ENCODE data around the gene LCN10.

Gene LCN10

DNA sequence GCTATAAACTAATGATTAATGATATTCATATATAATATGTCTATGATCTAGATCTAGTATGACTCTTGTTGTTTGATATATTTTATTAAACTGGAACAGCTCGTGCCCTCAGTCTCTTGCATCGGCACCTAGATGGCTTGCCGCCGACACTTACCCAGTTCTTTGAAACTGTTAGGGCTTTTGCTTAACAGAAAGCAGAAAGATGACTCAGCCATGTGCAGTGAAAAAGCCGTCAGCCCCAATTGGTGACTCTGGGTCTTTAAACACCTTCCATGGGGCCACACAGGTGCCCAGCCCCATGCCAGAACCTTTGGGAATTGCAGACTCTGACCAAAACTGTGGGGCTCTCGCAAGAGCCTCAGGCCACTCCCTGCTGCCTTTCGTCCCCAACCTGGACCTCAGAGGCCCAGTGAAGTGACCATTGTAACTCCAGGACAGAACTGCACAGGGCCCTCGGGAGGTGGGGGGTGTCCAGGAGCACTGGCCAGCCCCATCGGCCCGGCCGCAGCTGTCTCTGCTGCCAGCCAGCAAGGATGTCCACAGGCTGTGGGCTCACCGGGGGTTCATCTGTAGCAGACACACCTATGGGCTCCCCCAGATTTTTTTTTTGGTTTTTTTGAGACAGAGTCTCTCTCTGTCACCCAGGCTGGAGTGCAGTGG is 7.8 kb downstream of the LCN10 start:
- Histone ChIP-seq H3K9me3 (ENCODE audit: control insufficient read depth in 2 of 2, low read length in 2 of 2) (no peaks in the 10 kb centered on the region), H3K27me3 (ENCODE audit: control insufficient read depth in 1 of 2, insufficient read depth in 2 of 2, low read length in 2 of 2) (peaks cover 0 to 2% of the 10 kb centered on the region in 2 donors), H3K4me3 (ENCODE audit: low read length in 2 of 2) (no peak overlapping the region)

DNA sequence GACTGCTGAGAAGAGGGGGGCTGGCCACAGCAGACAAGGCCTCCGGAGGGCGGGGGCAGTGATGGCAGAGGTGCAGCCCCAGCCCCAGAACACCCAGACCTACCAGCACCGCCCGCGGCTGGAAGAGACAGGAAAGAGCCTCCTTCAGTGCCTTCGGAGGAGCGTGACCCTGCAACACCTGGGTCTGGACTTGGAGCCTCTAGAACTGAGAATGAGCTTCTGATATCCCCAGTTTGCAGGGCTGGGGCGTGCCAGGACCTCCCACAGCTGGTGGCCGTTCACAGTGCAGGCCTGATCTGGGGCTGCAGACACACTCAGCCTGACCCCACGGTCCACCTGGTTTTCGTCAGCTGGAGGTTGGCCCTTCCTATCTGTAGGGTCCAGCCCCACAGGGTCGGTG is 9.1 kb downstream of the LCN10 start:
- no peaks in the 10 kb centered on the region for H3K27me3 ChIP-seq (ENCODE audit: control insufficient read depth in 1 of 2, insufficient read depth in 2 of 2, low read length in 2 of 2)
- no peak overlapping the region for H3K4me3 ChIP-seq (ENCODE audit: low read length in 2 of 2)
- no peak overlapping the region for H3K9ac ChIP-seq (ENCODE audit: low read length in 2 of 2)
- no peaks in the 10 kb centered on the region for H3K36me3 ChIP-seq (ENCODE audit: control insufficient read depth in 2 of 2, insufficient read depth in 2 of 2, low read length in 2 of 2)
- no peaks in the 10 kb centered on the region for H3K9me3 ChIP-seq (ENCODE audit: control insufficient read depth in 2 of 2, low read length in 2 of 2)
- H3K27ac ChIP-seq (ENCODE audit: low read length), result no peak overlapping the region
- peaks cover 9% of the 10 kb centered on the region for H3K4me1 ChIP-seq (ENCODE audit: control insufficient read depth, insufficient read depth, low read length)

More for the DNA sequence above, 7.8 kb downstream of the LCN10 start:
- H3K36me3 ChIP-seq (ENCODE audit: control insufficient read depth in 2 of 2, insufficient read depth in 2 of 2, low read length in 2 of 2), result no peaks in the 10 kb centered on the region
- no peak overlapping the region for H3K9ac ChIP-seq (ENCODE audit: low read length in 2 of 2)
- H3K27ac ChIP-seq (ENCODE audit: low read length), result no peak overlapping the region
- no peaks in the 10 kb centered on the region for H3K4me1 ChIP-seq (ENCODE audit: control insufficient read depth, insufficient read depth, low read length)

DNA sequence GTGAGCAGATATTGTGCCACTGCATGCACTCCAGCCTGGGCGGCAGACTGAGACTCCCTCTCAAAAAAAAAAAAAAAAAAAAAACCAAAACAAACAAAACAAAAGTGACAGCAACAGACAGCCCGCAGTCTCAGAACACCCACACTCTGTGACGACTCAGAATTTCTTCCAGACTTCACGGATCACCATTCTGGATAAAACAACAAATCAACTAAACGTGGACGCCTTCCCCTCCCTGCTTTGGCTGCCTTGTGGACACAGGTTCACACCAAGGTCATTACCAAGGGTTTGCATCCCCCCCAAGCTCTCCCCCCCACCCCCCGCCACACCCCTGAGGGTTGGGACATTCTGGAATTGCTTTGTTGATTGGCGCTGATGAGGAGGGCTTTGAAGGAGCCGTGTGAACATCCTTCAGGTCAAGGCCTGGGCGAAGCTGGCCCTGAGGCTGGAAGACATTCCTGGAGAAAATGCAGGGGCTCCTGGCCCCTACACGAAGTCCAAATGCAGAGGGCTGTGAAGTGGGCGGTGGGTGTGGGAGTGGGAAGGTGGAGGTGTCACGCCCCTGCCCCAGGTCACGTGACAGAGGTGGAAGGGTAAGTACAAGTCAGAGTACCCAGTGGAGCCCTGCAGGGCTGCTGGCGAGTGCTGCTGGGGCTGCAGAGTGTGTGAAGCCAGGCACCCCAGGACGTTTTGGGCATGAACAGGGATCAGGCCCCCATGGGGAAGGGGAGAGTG is 10.1 kb downstream of the LCN10 start:
- Histone ChIP-seq H3K36me3 (ENCODE audit: control insufficient read depth in 2 of 2, insufficient read depth in 2 of 2, low read length in 2 of 2) (no peaks in the 10 kb centered on the region), H3K4me3 (ENCODE audit: low read length in 2 of 2) (no peak overlapping the region), H3K27me3 (ENCODE audit: control insufficient read depth in 1 of 2, insufficient read depth in 2 of 2, low read length in 2 of 2) (no peaks in the 10 kb centered on the region), H3K4me1 (ENCODE audit: control insufficient read depth, insufficient read depth, low read length) (peaks cover 16% of the 10 kb centered on the region), H3K27ac (ENCODE audit: low read length) (no peak overlapping the region), H3K9ac (ENCODE audit: low read length in 2 of 2) (no peak overlapping the region), H3K9me3 (ENCODE audit: control insufficient read depth in 2 of 2, low read length in 2 of 2) (no peaks in the 10 kb centered on the region)

DNA sequence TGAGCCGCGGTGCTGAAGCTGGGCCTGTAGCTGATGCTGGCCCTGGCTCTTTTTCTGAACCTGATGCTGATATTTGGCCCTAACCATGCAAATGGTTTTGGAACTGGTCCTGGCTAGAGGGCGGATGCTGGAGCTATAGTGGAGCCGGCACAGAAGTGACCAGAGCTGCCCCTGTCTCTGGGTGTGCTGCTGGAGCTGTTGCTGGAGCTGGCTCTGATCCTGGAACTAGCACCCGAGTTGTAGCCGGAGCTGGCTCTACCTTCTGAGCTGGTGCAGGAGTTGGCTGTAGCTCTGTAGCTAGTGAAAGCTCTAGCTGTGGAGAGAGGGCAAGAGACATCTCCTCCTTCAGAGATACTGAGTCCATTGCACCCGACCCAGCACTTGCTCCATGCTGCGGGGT is 12.8 kb downstream of the LCN10 start:
- peaks cover 40% of the 10 kb centered on the region for H3K4me1 ChIP-seq (ENCODE audit: control insufficient read depth, insufficient read depth, low read length)
- no peak overlapping the region for H3K9ac ChIP-seq (ENCODE audit: low read length in 2 of 2)
- H3K4me3 ChIP-seq (ENCODE audit: low read length in 2 of 2), result no peak overlapping the region
- no peaks in the 10 kb centered on the region for H3K27me3 ChIP-seq (ENCODE audit: control insufficient read depth in 1 of 2, insufficient read depth in 2 of 2, low read length in 2 of 2)
- no peaks in the 10 kb centered on the region for H3K9me3 ChIP-seq (ENCODE audit: control insufficient read depth in 2 of 2, low read length in 2 of 2)
- H3K36me3 ChIP-seq (ENCODE audit: control insufficient read depth in 2 of 2, insufficient read depth in 2 of 2, low read length in 2 of 2), result peaks cover 11 to 12% of the 10 kb centered on the region in 2 donors
- no peak overlapping the region for H3K27ac ChIP-seq (ENCODE audit: low read length)

DNA sequence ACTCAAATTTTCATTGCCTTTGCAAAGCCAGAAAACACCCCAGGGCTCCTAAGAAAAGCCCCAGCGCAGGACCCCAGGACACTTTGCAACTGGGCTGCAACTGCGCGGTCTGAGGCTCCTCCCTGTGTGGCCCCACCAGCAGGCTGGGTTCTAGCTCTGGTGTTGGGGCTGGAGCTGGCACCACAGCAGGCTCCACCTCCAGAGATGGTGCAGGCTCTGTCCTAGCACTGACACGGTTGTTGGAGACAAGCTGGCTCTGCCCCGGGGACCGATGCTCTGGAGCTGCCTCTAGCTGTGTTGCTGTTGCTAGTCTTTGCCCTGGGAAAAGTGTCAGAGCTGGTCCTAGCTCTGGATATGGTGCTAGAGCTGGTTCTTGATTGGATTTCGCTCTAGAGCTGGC is 13.6 kb downstream of the LCN10 start:
- Histone ChIP-seq H3K36me3 (ENCODE audit: control insufficient read depth in 2 of 2, insufficient read depth in 2 of 2, low read length in 2 of 2) (peaks cover 16% of the 10 kb centered on the region in 2 donors), H3K9ac (ENCODE audit: low read length in 2 of 2) (peak overlapping the region; percentile 55 to 77), H3K4me1 (ENCODE audit: control insufficient read depth, insufficient read depth, low read length) (peaks cover 40% of the 10 kb centered on the region), H3K27me3 (ENCODE audit: control insufficient read depth in 1 of 2, insufficient read depth in 2 of 2, low read length in 2 of 2) (no peaks in the 10 kb centered on the region), H3K4me3 (ENCODE audit: low read length in 2 of 2) (peak overlapping the region; percentile 67 to 96), H3K9me3 (ENCODE audit: control insufficient read depth in 2 of 2, low read length in 2 of 2) (no peaks in the 10 kb centered on the region), H3K27ac (ENCODE audit: low read length) (no peak overlapping the region)

DNA sequence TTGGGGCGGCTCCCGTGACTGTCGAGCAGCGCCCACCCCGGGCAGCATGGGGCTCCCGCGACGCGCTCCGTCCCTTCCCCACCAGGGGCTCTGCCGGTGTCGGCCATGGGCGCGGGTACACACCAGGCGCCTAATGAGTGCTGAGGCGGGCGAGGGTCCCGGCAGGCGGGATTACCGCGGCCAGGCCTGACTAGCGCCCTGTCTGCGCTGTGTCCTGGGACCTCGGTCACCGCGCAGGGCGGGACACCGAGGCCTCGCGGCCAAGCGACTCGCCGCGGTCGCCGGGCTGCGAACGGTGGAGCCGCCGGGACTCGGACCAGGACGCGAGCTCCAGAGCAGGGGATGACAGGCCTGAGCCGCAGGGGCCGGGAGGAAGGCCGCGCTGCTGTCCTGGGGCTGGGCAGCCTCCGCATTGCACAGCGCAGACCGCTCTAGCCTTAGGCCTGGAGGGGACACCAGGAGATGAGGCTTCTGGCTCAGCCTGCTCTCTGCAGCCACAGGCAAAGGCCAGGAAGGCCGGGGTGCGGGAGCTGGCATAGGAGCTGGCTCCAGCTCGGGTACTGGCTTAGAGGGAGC is 14.1 kb downstream of the LCN10 start:
- Histone ChIP-seq H3K4me3 (ENCODE audit: low read length in 2 of 2) (peak overlapping the region; percentile 67 to 96), H3K27ac (ENCODE audit: low read length) (no peak overlapping the region), H3K9ac (ENCODE audit: low read length in 2 of 2) (peak overlapping the region; percentile 55 to 77), H3K36me3 (ENCODE audit: control insufficient read depth in 2 of 2, insufficient read depth in 2 of 2, low read length in 2 of 2) (peaks cover 21% of the 10 kb centered on the region in 2 donors), H3K9me3 (ENCODE audit: control insufficient read depth in 2 of 2, low read length in 2 of 2) (no peaks in the 10 kb centered on the region), H3K27me3 (ENCODE audit: control insufficient read depth in 1 of 2, insufficient read depth in 2 of 2, low read length in 2 of 2) (no peaks in the 10 kb centered on the region), H3K4me1 (ENCODE audit: control insufficient read depth, insufficient read depth, low read length) (peaks cover 40% of the 10 kb centered on the region)

DNA sequence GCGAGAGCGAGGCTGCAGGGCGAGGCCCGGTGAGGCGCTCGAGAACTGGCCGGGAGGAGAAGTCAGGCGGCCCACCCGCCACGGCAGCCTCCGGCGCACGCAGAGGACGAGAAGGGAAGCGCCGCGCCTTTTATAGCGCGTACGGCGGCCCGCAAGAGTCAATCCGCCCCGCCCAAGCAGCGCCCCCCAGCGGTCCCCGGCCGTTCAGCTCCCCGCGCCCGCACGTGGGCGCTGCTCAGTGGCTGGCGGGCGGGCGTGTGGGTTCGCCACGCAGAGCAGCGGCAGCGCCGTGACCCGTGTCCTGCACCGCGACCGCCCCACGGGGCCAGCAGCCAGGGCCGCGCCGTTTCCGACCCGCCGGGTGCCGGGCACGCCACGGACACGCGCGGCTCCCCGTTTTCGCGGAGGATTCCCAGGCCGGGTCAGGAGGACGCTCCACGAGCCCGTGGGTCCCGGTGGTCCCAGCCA is 14.6 kb downstream of the LCN10 start:
- H3K9me3 ChIP-seq (ENCODE audit: control insufficient read depth in 2 of 2, low read length in 2 of 2), result no peaks in the 10 kb centered on the region
- no peak overlapping the region for H3K27ac ChIP-seq (ENCODE audit: low read length)
- H3K36me3 ChIP-seq (ENCODE audit: control insufficient read depth in 2 of 2, insufficient read depth in 2 of 2, low read length in 2 of 2), result peaks cover 26% of the 10 kb centered on the region in 2 donors
- H3K27me3 ChIP-seq (ENCODE audit: control insufficient read depth in 1 of 2, insufficient read depth in 2 of 2, low read length in 2 of 2), result no peaks in the 10 kb centered on the region
- H3K9ac ChIP-seq (ENCODE audit: low read length in 2 of 2), result peak overlapping the region; percentile 77 to 90
- peak overlapping the region; percentile 67 to 96 for H3K4me3 ChIP-seq (ENCODE audit: low read length in 2 of 2)
- H3K4me1 ChIP-seq (ENCODE audit: control insufficient read depth, insufficient read depth, low read length), result peaks cover 40% of the 10 kb centered on the region

DNA sequence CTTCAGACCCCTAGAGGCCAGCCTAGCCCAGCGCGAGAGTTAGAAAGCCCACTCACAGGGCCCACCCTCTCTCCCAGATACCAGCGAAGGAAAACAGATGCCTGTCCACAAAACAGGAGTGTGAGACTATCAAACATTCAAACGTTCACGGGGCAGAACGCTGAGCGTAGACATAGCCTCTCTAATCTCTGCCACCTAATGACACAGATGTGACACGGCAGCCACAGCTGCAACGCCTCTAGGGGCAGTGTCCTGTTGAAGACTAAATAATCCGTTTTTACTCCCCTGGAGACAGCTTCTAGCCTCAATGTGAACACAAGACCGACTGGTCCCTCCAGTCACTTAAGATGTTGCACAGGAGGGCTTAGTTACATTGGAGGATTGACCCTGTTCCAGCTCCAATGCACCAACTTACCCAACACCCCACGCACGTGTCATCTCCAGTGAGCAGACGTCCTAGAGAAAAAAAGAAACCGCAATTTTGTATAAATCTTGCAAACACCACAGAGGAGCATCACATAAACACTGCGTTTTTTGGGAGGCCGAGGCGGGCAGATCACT is 16.0 kb downstream of the LCN10 start:
- Histone ChIP-seq H3K9ac (ENCODE audit: low read length in 2 of 2) (peak overlapping the region; percentile 64 to 71), H3K9me3 (ENCODE audit: control insufficient read depth in 2 of 2, low read length in 2 of 2) (no peaks in the 10 kb centered on the region), H3K27me3 (ENCODE audit: control insufficient read depth in 1 of 2, insufficient read depth in 2 of 2, low read length in 2 of 2) (no peaks in the 10 kb centered on the region), H3K27ac (ENCODE audit: low read length) (no peak overlapping the region), H3K4me1 (ENCODE audit: control insufficient read depth, insufficient read depth, low read length) (peaks cover 45% of the 10 kb centered on the region), H3K4me3 (ENCODE audit: low read length in 2 of 2) (peak overlapping the region; percentile 61 to 96), H3K36me3 (ENCODE audit: control insufficient read depth in 2 of 2, insufficient read depth in 2 of 2, low read length in 2 of 2) (peaks cover 29% of the 10 kb centered on the region in 2 donors)

DNA sequence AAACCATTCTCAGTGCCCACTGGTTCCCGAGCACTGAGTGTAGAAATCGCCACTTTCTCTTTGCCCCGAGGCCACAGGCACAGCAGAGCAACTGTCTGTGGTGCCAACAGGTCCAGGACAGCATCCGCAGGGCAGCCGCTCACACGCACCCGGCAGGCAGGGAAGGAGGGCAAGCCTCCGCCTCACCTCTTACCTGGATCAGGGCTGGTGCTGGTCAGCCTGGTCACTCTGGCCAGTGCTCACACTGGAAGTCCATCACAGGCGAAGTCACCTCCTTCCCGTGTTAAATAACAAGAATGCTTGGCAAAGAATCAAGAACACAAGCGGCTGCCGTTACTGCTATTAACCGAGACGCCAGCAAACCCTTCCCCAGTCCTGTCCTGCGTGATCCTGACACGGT is 16.6 kb downstream of the LCN10 start:
- Histone ChIP-seq H3K27me3 (ENCODE audit: control insufficient read depth in 1 of 2, insufficient read depth in 2 of 2, low read length in 2 of 2) (no peaks in the 10 kb centered on the region), H3K9ac (ENCODE audit: low read length in 2 of 2) (peak overlapping the region; percentile 41 to 71), H3K36me3 (ENCODE audit: control insufficient read depth in 2 of 2, insufficient read depth in 2 of 2, low read length in 2 of 2) (peaks cover 29 to 31% of the 10 kb centered on the region in 2 donors), H3K27ac (ENCODE audit: low read length) (no peak overlapping the region), H3K4me3 (ENCODE audit: low read length in 2 of 2) (peak overlapping the region; percentile 61 to 96), H3K4me1 (ENCODE audit: control insufficient read depth, insufficient read depth, low read length) (peaks cover 48% of the 10 kb centered on the region), H3K9me3 (ENCODE audit: control insufficient read depth in 2 of 2, low read length in 2 of 2) (no peaks in the 10 kb centered on the region)

DNA sequence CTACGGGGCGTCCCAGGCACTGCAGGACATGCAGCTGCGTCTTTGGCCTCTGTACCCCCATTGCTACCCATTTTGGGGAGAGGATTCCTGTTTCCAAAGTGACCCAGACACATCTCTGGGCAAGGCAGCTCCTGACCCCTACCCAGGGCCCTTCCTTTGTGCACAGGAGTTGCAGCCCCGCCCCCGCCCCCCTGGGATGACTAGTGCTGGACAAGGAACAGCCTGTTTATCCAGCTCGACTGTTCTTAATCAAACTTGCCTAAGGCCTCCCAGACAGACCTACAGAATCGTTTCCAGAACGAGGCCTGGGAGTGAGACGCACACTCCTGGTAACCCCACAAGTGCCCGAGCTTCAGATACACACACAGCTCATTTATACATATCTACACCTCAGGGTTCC is 17.1 kb downstream of the LCN10 start:
- Histone ChIP-seq H3K27ac (ENCODE audit: low read length) (no peak overlapping the region), H3K27me3 (ENCODE audit: control insufficient read depth in 1 of 2, insufficient read depth in 2 of 2, low read length in 2 of 2) (no peaks in the 10 kb centered on the region), H3K9me3 (ENCODE audit: control insufficient read depth in 2 of 2, low read length in 2 of 2) (no peaks in the 10 kb centered on the region), H3K4me1 (ENCODE audit: control insufficient read depth, insufficient read depth, low read length) (peaks cover 53% of the 10 kb centered on the region), H3K4me3 (ENCODE audit: low read length in 2 of 2) (peak overlapping the region; percentile 61 to 96), H3K36me3 (ENCODE audit: control insufficient read depth in 2 of 2, insufficient read depth in 2 of 2, low read length in 2 of 2) (peaks cover 29 to 31% of the 10 kb centered on the region in 2 donors), H3K9ac (ENCODE audit: low read length in 2 of 2) (peak overlapping the region in 1 of 2 donors; percentile 41)
